K562 (cell line): ENCODE results near the gene C2orf81. TPM values are rescaled to one million over a fixed set of nuclear protein-coding genes. Genes with fewer than 3 reads are reported as not detected.

Experiments
- ATAC-seq: fragments of 200-7000 bp; cut with Tn5 transposase; 3 replicates; pipeline ENCODE4 v1.9.1; 2020; ENCODE audit warnings: moderate library complexity
- BruUV-seq: library from RNA; stranded (reverse); fragments of 400-500 nt; replicated peaks from 2 replicates; lab custom pipeline; 2021; lab: Mats Ljungman, UMichigan
- CTCF ChIA-PET: fragments of 300-600 bp; formaldehyde crosslinking; extraction: SDS; loops from one replicate; lab custom pipeline; 2021; ENCODE audit warnings: low intra/inter-chr PET ratio; lab: Yijun Ruan, JAX
- POLR2A ChIA-PET: fragments of 300-600, 350-650 bp; sonication (Branson Sonifier 250); formaldehyde crosslinking; extraction: SDS; loops from one replicate; lab custom pipeline; 2021; ENCODE audit warnings: antibody characterized with exemption, inconsistent platforms; lab: Yijun Ruan, JAX
- DNase-seq, 4 experiments: peaks; one replicate each; pipeline versions ENCODE4 v3.0.0 to v3.0.0-alpha.2; 2011 to 2018; ENCODE audit warnings: low spot score in 3 of 4, mixed read lengths in 3 of 4; ENCODE audit errors: extremely low read depth in 1 of 4
- FAIRE-seq: peaks from 2 replicates; lab custom pipeline; 2011; peaks lifted over from hg19 to GRCh38; lab: Jason Lieb, UNC
- H2AFZ ChIP-seq: 2 replicates; pipeline ENCODE4 v1.6.0; 2011; ENCODE audit warnings: low read depth, low read length, control low read depth, inconsistent platforms
- H3K27ac ChIP-seq: fragments of 200-600 bp; 3 replicates; pipeline ENCODE4 v1.8.0; 2011; ENCODE audit warnings: low read depth, mild to moderate bottlenecking, control low read depth, inconsistent platforms, low read length, moderate library complexity, mixed read lengths; ENCODE audit errors: extremely low read depth
- H3K27me3 ChIP-seq, 2 experiments: fragments of 300-600 bp in 1 of 2; 2 replicates in 1 of 2; 3 replicates in 1 of 2; pipeline versions ENCODE4 v1.6.0 to v1.8.0; 2011; ENCODE audit warnings: inconsistent platforms in 2 of 2, low read length in 2 of 2, mild to moderate bottlenecking in 1 of 2, mixed read lengths in 1 of 2, moderate library complexity in 1 of 2; ENCODE audit not compliant: control insufficient read depth in 2 of 2, insufficient read depth in 2 of 2
- H3K36me3 ChIP-seq: fragments of 300-600 bp; 3 replicates; pipeline ENCODE4 v1.8.0; 2011; ENCODE audit warnings: mild to moderate bottlenecking, low read length, inconsistent platforms; ENCODE audit not compliant: control insufficient read depth, insufficient read depth
- H3K4me1 ChIP-seq, 2 experiments: fragments of 200-600 bp in 1 of 2; replicated peaks in 1 of 2; 2 replicates in 1 of 2; 3 replicates in 1 of 2; pipeline versions ENCODE4 v1.5.1 to v1.8.0; 2011; ENCODE audit warnings: inconsistent platforms in 2 of 2, low read length in 2 of 2, mild to moderate bottlenecking in 1 of 2, mixed read lengths in 1 of 2, moderate library complexity in 1 of 2; ENCODE audit not compliant: control insufficient read depth in 2 of 2, insufficient read depth in 2 of 2
- H3K4me2 ChIP-seq: 2 replicates; pipeline ENCODE4 v1.6.1; 2011; ENCODE audit warnings: low read length, control low read depth, inconsistent platforms, mixed read lengths; ENCODE audit not compliant: insufficient read depth
- H3K4me3 ChIP-seq: fragments of 200-600 bp; sonication (generic), shearing (Covaris generic); 2 replicates; pipeline ENCODE4 v1.5.1; 2016; ENCODE audit warnings: control low read depth, inconsistent platforms
- H3K79me2 ChIP-seq: fragments of 200-600 bp; 3 replicates; pipeline ENCODE4 v1.8.0; 2011; ENCODE audit warnings: low read length, inconsistent platforms; ENCODE audit not compliant: control insufficient read depth, insufficient read depth
- H3K9ac ChIP-seq, 2 experiments: 2 replicates each; pipeline versions ENCODE4 v1.6.0 to v1.6.1; 2011; ENCODE audit warnings: low read depth in 2 of 2, low read length in 2 of 2, control low read depth in 1 of 2, inconsistent platforms in 1 of 2, mild to moderate bottlenecking in 1 of 2, mixed read lengths in 1 of 2; ENCODE audit not compliant: insufficient read depth in 1 of 2
- H3K9me1 ChIP-seq: one replicate; pipeline ENCODE4 v1.6.0; 2011; ENCODE audit warnings: inconsistent platforms, mild to moderate bottlenecking, low read length, moderate library complexity; ENCODE audit not compliant: control insufficient read depth, insufficient read depth
- H3K9me3 ChIP-seq: replicated peaks from 2 replicates; pipeline ENCODE4 v1.5.1; 2011; ENCODE audit warnings: low read depth, low read length, inconsistent platforms; ENCODE audit not compliant: control insufficient read depth, insufficient read depth
- H4K20me1 ChIP-seq: replicated peaks from 2 replicates; pipeline ENCODE4 v1.6.1; 2011; ENCODE audit warnings: low read length, inconsistent platforms, mixed read lengths; ENCODE audit not compliant: control insufficient read depth, insufficient read depth
- GATA2 ChIP-seq: sonication (generic); formaldehyde crosslinking; IDR thresholded peaks from 2 replicates; pipeline ENCODE4 v1.4.0; 2020; ENCODE audit warnings: mild to moderate bottlenecking, missing genetic modification reagents
- KDM1A ChIP-seq, 2 experiments: fragments of 450-650 bp; IDR thresholded peaks; 2 replicates each; pipeline ENCODE4 v1.6.1; 2016; ENCODE audit warnings: mild to moderate bottlenecking in 2 of 2
- MECOM ChIP-seq: fragments of 250-450 bp; sonication (Bioruptor Pico); IDR thresholded peaks from 2 replicates; pipeline ENCODE4 v1.8.0; 2022; ENCODE audit warnings: inconsistent platforms
- MEIS2 ChIP-seq: fragments of 450-650 bp; IDR thresholded peaks from 2 replicates; pipeline ENCODE4 v1.6.1; 2014; ENCODE audit warnings: mild to moderate bottlenecking; ENCODE audit not compliant: partially characterized antibody
- MTA3 ChIP-seq: fragments of 450-650 bp; formaldehyde crosslinking; IDR thresholded peaks from 2 replicates; pipeline ENCODE4 v1.6.1; 2017; ENCODE audit warnings: mild to moderate bottlenecking, borderline replicate concordance
- PBX2 ChIP-seq, 2 experiments: IDR thresholded peaks in 1 of 2; conservative IDR thresholded peaks in 1 of 2; 2 replicates each; pipeline ENCODE4 v1.6.1; 2016; ENCODE audit warnings: low read depth in 2 of 2, mild to moderate bottlenecking in 1 of 2, missing compliant biosample characterization in 1 of 2, missing genetic modification characterization in 1 of 2, moderate library complexity in 1 of 2
- PKNOX1 ChIP-seq: fragments of 450-650 bp; IDR thresholded peaks from 2 replicates; pipeline ENCODE4 v1.6.1; 2016
- RCOR1 ChIP-seq, 2 experiments: IDR thresholded peaks; 2 replicates each; pipeline ENCODE4 v1.6.1; 2012; ENCODE audit warnings: low read depth in 2 of 2, low read length in 2 of 2, borderline replicate concordance in 1 of 2, improper control_type of control experiment in 1 of 2
- SMARCE1 ChIP-seq: fragments of 450-650 bp; IDR thresholded peaks from 2 replicates; pipeline ENCODE4 v1.7.1; 2016; ENCODE audit warnings: mild to moderate bottlenecking
- ZNF395 ChIP-seq: fragments of 200-800 bp; sonication (Bioruptor generic); IDR thresholded peaks from 2 replicates; pipeline ENCODE4 v1.6.1; 2017; ENCODE audit warnings: missing genetic modification characterization, missing compliant biosample characterization
- ZNF518B ChIP-seq: fragments of 250-450 bp; sonication (Bioruptor Pico); IDR thresholded peaks from 2 replicates; pipeline ENCODE4 v1.5.0; 2021; ENCODE audit warnings: mild to moderate bottlenecking, moderate library complexity
- WGBS: fragments of 100-300 bp; shearing (Covaris generic); methylation state at CpG from one replicate; pipeline ENCODE4 v1.1.6; 2016; ENCODE audit warnings: low coverage, mixed read lengths; ENCODE audit not compliant: insufficient coverage; ENCODE audit errors: missing lambda C conversion rate; 5-methylcytosine and 5-hydroxymethylcytosine counted together
- in situ Hi-C: fragments of 300-500 bp; cut with MboI; formaldehyde crosslinking; loops from 4 replicates; pipeline ENCODE4 v1.15.0; 2018; ENCODE audit warnings: inconsistent platforms, mixed read lengths
- intact Hi-C: fragments of 100-400 bp; cut with micrococcal nuclease; formaldehyde crosslinking; loops from 2 replicates; pipeline ENCODE4 v1.14.2; 2022
- polyA plus RNA-seq, 8 experiments: library from polyadenylated mRNA; depleted of rRNA in 4 of 8; stranded (reverse) in 5 of 8; unstranded in 3 of 8; fragments of >200 nt; fragmentation: Nextera tagmentation in 2 of 8; fragmentation: Illumina TruSeq in 1 of 8; extraction: Ambion mirVana in 2 of 8; extraction: Trizol in 1 of 8; gene quantifications; 2 replicates each; pipeline versions ENCODE4 v1.2.1 to v1.2.3, GENCODE V29; 2011 to 2014; ENCODE audit warnings: inconsistent platforms in 1 of 8, missing spikeins in 1 of 8
- total RNA-seq, 7 experiments: library from RNA; depleted of rRNA in 6 of 7; stranded (reverse); fragments of >200 nt in 6 of 7; fragmentation: Illumina TruSeq in 2 of 7; extraction: Trizol in 2 of 7; gene quantifications; 2 replicates each; pipeline versions ENCODE4 v1.2.1 to v1.2.3, GENCODE V29; 2011 to 2021; ENCODE audit warnings: low replicate concordance in 1 of 7

The C2orf81 gene
- total and polyA plus RNA-seq, 9 of the 15 experiments (the other 6 are each of a cell fraction or from before 2014, with no cell fraction given): 0.06 TPM; not detected in 8

- H3K4me3 ChIP-seq: peak overlapping the region; percentile 66
- peaks cover 26% of the 10 kb centered on the region for H3K79me2 ChIP-seq
- ChIA-PET CTCF (interaction anchor here (1.2 kb wide), 1 partner anchor 124 kb away, joined by 4 read pairs; no protein-coding TSS in a partner anchor), POLR2A (interaction anchor here (0.5 to 2.6 kb wide), 13 partner anchors 8 to 539 kb away, joined by 3 to 13 read pairs (median 3); partner anchors contain the start of genes BOLA3, DCTN1 and MOB1A)
- peak in 3 of 4 experiments; percentile 29 to 55 (median 52) for DNase-seq
- peaks cover 3 to 17% of the 10 kb centered on the region in 2 experiments; a peak in 3 of 5 replicates for H3K4me1 ChIP-seq
- H3K4me2 ChIP-seq: peak overlapping the region; percentile 98
- H3K36me3 ChIP-seq: no peaks in the 10 kb centered on the region
- peak overlapping the region; percentile 98 for H2AFZ ChIP-seq
- 2% methylated on average over 11 of the region's 11 CpGs for WGBS
- no peaks in the 10 kb centered on the region for H3K9me1 ChIP-seq
- H3K27me3 ChIP-seq: no peaks in the 10 kb centered on the region
- H4K20me1 ChIP-seq: 0 out of 2 replicates have a peak, but pooled peaks cover under 1% of the 10 kb centered on the region
- FAIRE-seq: peak; percentile 65
- ATAC-seq: peak; percentile 69
- intact Hi-C loops: loop anchor here (5.0 to 10.0 kb wide), 3 partner anchors 124 to 566 kb away; partner anchors contain the start of gene STAMBP
- in situ Hi-C loops: no loop called here
- peak overlapping the region; percentile 89 to 96 for H3K9ac ChIP-seq
- H3K9me3 ChIP-seq: no peaks in the 10 kb centered on the region
- TSS peak; percentile 49 for BruUV-seq
- peak overlapping the region; percentile 91; the same call in 2 of the 3 replicates for H3K27ac ChIP-seq
- TF ChIP-seq PKNOX1 (peak; percentile 35; the same call in 1 of the 2 replicates), MEIS2 (peak; percentile 59), KDM1A (IDR thresholded peaks at IDR 0.05) (peak in 1 of 2 experiments; percentile 32; a peak in 1 of 4 replicates), ZNF395 (CRISPR knock-in tag) (0 out of 2 replicates have a peak, but pooled peaks have one; percentile 0), ZNF518B (CRISPR knock-in tag) (no peak), SMARCE1 (peak; percentile 32; the same call in 1 of the 2 replicates), GATA2 (CRISPR knock-in tag) (peak; percentile 76), MECOM (peak; percentile 74), RCOR1 (IDR thresholded peaks at IDR 0.05; ENCODE audit: borderline replicate concordance in 1 of 2, low read depth in 2 of 2, low read length in 2 of 2) (peak in 1 of 2 experiments; percentile 52; a peak in 1 of 4 replicates), PBX2 (CRISPR knock-in tag; IDR thresholded peaks at IDR 0.05; ENCODE audit: low read depth) (no peak), PBX2 (tag; conservative IDR thresholded peaks at IDR 0.05; ENCODE audit: low read depth) (0 out of 2 replicates have a peak, but pooled peaks have one; percentile 21), MTA3 (no peak)
Measured at GRCh38 chr2:74391209-74391579, 30.2 kb downstream of the C2orf81 start.
